K562 (cell line): ENCODE measurements around the gene CDADC1. TPM values are rescaled to one million over a fixed set of nuclear protein-coding genes. Genes with fewer than 3 reads are reported as not detected.

Source experiments
- ATAC-seq: fragments of 200-7000 bp; cut with Tn5 transposase; 3 replicates; pipeline ENCODE4 v1.9.1; 2020; ENCODE audit warnings: moderate library complexity
- BruUV-seq: library from RNA; stranded (reverse); fragments of 400-500 nt; replicated peaks from 2 replicates; lab custom pipeline; 2021; lab: Mats Ljungman, UMichigan
- CTCF ChIA-PET: fragments of 300-600 bp; formaldehyde crosslinking; extraction: SDS; loops from one replicate; lab custom pipeline; 2021; ENCODE audit warnings: low intra/inter-chr PET ratio; lab: Yijun Ruan, JAX
- POLR2A ChIA-PET: fragments of 300-600, 350-650 bp; sonication (Branson Sonifier 250); formaldehyde crosslinking; extraction: SDS; loops from one replicate; lab custom pipeline; 2021; ENCODE audit warnings: antibody characterized with exemption, inconsistent platforms; lab: Yijun Ruan, JAX
- DNase-seq, 4 experiments: peaks; one replicate each; pipeline versions ENCODE4 v3.0.0 to v3.0.0-alpha.2; 2011 to 2018; ENCODE audit warnings: low spot score in 3 of 4, mixed read lengths in 3 of 4; ENCODE audit errors: extremely low read depth in 1 of 4
- FAIRE-seq: peaks from 2 replicates; lab custom pipeline; 2011; peaks lifted over from hg19 to GRCh38; lab: Jason Lieb, UNC
- H2AFZ ChIP-seq: 2 replicates; pipeline ENCODE4 v1.6.0; 2011; ENCODE audit warnings: low read depth, low read length, control low read depth, inconsistent platforms
- H3K27ac ChIP-seq: fragments of 200-600 bp; 3 replicates; pipeline ENCODE4 v1.8.0; 2011; ENCODE audit warnings: low read depth, mild to moderate bottlenecking, control low read depth, inconsistent platforms, low read length, moderate library complexity, mixed read lengths; ENCODE audit errors: extremely low read depth
- H3K27me3 ChIP-seq, 2 experiments: fragments of 300-600 bp in 1 of 2; 2 replicates in 1 of 2; 3 replicates in 1 of 2; pipeline versions ENCODE4 v1.6.0 to v1.8.0; 2011; ENCODE audit warnings: inconsistent platforms in 2 of 2, low read length in 2 of 2, mild to moderate bottlenecking in 1 of 2, mixed read lengths in 1 of 2, moderate library complexity in 1 of 2; ENCODE audit not compliant: control insufficient read depth in 2 of 2, insufficient read depth in 2 of 2
- H3K36me3 ChIP-seq: fragments of 300-600 bp; 3 replicates; pipeline ENCODE4 v1.8.0; 2011; ENCODE audit warnings: mild to moderate bottlenecking, low read length, inconsistent platforms; ENCODE audit not compliant: control insufficient read depth, insufficient read depth
- H3K4me1 ChIP-seq, 2 experiments: fragments of 200-600 bp in 1 of 2; replicated peaks in 1 of 2; 2 replicates in 1 of 2; 3 replicates in 1 of 2; pipeline versions ENCODE4 v1.5.1 to v1.8.0; 2011; ENCODE audit warnings: inconsistent platforms in 2 of 2, low read length in 2 of 2, mild to moderate bottlenecking in 1 of 2, mixed read lengths in 1 of 2, moderate library complexity in 1 of 2; ENCODE audit not compliant: control insufficient read depth in 2 of 2, insufficient read depth in 2 of 2
- H3K4me2 ChIP-seq: 2 replicates; pipeline ENCODE4 v1.6.1; 2011; ENCODE audit warnings: low read length, control low read depth, inconsistent platforms, mixed read lengths; ENCODE audit not compliant: insufficient read depth
- H3K4me3 ChIP-seq: fragments of 200-600 bp; sonication (generic), shearing (Covaris generic); 2 replicates; pipeline ENCODE4 v1.5.1; 2016; ENCODE audit warnings: control low read depth, inconsistent platforms
- H3K79me2 ChIP-seq: fragments of 200-600 bp; 3 replicates; pipeline ENCODE4 v1.8.0; 2011; ENCODE audit warnings: low read length, inconsistent platforms; ENCODE audit not compliant: control insufficient read depth, insufficient read depth
- H3K9ac ChIP-seq, 2 experiments: 2 replicates each; pipeline versions ENCODE4 v1.6.0 to v1.6.1; 2011; ENCODE audit warnings: low read depth in 2 of 2, low read length in 2 of 2, control low read depth in 1 of 2, inconsistent platforms in 1 of 2, mild to moderate bottlenecking in 1 of 2, mixed read lengths in 1 of 2; ENCODE audit not compliant: insufficient read depth in 1 of 2
- H3K9me1 ChIP-seq: one replicate; pipeline ENCODE4 v1.6.0; 2011; ENCODE audit warnings: inconsistent platforms, mild to moderate bottlenecking, low read length, moderate library complexity; ENCODE audit not compliant: control insufficient read depth, insufficient read depth
- H3K9me3 ChIP-seq: replicated peaks from 2 replicates; pipeline ENCODE4 v1.5.1; 2011; ENCODE audit warnings: low read depth, low read length, inconsistent platforms; ENCODE audit not compliant: control insufficient read depth, insufficient read depth
- H4K20me1 ChIP-seq: replicated peaks from 2 replicates; pipeline ENCODE4 v1.6.1; 2011; ENCODE audit warnings: low read length, inconsistent platforms, mixed read lengths; ENCODE audit not compliant: control insufficient read depth, insufficient read depth
- CTCF ChIP-seq, 3 experiments: IDR thresholded peaks in 2 of 3; conservative IDR thresholded peaks in 1 of 3; 2 replicates each; pipeline ENCODE4 v1.5.1; 2011 to 2012; ENCODE audit warnings: low read length in 3 of 3, mild to moderate bottlenecking in 3 of 3, control low read depth in 2 of 3, improper control_type of control experiment in 1 of 3, inconsistent platforms in 1 of 3, low read depth in 1 of 3, mixed read lengths in 1 of 3, moderate library complexity in 1 of 3; ENCODE audit not compliant: insufficient read depth in 2 of 3
- PBX2 ChIP-seq, 2 experiments: IDR thresholded peaks in 1 of 2; conservative IDR thresholded peaks in 1 of 2; 2 replicates each; pipeline ENCODE4 v1.6.1; 2016; ENCODE audit warnings: low read depth in 2 of 2, mild to moderate bottlenecking in 1 of 2, missing compliant biosample characterization in 1 of 2, missing genetic modification characterization in 1 of 2, moderate library complexity in 1 of 2
- RAD21 ChIP-seq, 2 experiments: fragments of 250-450 bp in 1 of 2; fragments of 450-650 bp in 1 of 2; sonication (Bioruptor Pico) in 1 of 2; formaldehyde crosslinking in 1 of 2; IDR thresholded peaks in 1 of 2; conservative IDR thresholded peaks in 1 of 2; 2 replicates each; pipeline versions ENCODE4 v1.4.0 to v1.8.0; 2020 to 2022; ENCODE audit warnings: mild to moderate bottlenecking in 2 of 2, moderate library complexity in 1 of 2
- WGBS: fragments of 100-300 bp; shearing (Covaris generic); methylation state at CpG from one replicate; pipeline ENCODE4 v1.1.6; 2016; ENCODE audit warnings: low coverage, mixed read lengths; ENCODE audit not compliant: insufficient coverage; ENCODE audit errors: missing lambda C conversion rate; 5-methylcytosine and 5-hydroxymethylcytosine counted together
- in situ Hi-C: fragments of 300-500 bp; cut with MboI; formaldehyde crosslinking; loops from 4 replicates; pipeline ENCODE4 v1.15.0; 2018; ENCODE audit warnings: inconsistent platforms, mixed read lengths
- intact Hi-C: fragments of 100-400 bp; cut with micrococcal nuclease; formaldehyde crosslinking; loops from 2 replicates; pipeline ENCODE4 v1.14.2; 2022
- polyA plus RNA-seq, 8 experiments: library from polyadenylated mRNA; depleted of rRNA in 4 of 8; stranded (reverse) in 5 of 8; unstranded in 3 of 8; fragments of >200 nt; fragmentation: Nextera tagmentation in 2 of 8; fragmentation: Illumina TruSeq in 1 of 8; extraction: Ambion mirVana in 2 of 8; extraction: Trizol in 1 of 8; gene quantifications; 2 replicates each; pipeline versions ENCODE4 v1.2.1 to v1.2.3, GENCODE V29; 2011 to 2014; ENCODE audit warnings: inconsistent platforms in 1 of 8, missing spikeins in 1 of 8
- total RNA-seq, 7 experiments: library from RNA; depleted of rRNA in 6 of 7; stranded (reverse); fragments of >200 nt in 6 of 7; fragmentation: Illumina TruSeq in 2 of 7; extraction: Trizol in 2 of 7; gene quantifications; 2 replicates each; pipeline versions ENCODE4 v1.2.1 to v1.2.3, GENCODE V29; 2011 to 2021; ENCODE audit warnings: low replicate concordance in 1 of 7

The CDADC1 gene
- total and polyA plus RNA-seq, 9 of the 15 experiments (the other 6 are each of a cell fraction or from before 2014, with no cell fraction given), result 4.1 to 11.8 (median 6.3) TPM

DNA sequence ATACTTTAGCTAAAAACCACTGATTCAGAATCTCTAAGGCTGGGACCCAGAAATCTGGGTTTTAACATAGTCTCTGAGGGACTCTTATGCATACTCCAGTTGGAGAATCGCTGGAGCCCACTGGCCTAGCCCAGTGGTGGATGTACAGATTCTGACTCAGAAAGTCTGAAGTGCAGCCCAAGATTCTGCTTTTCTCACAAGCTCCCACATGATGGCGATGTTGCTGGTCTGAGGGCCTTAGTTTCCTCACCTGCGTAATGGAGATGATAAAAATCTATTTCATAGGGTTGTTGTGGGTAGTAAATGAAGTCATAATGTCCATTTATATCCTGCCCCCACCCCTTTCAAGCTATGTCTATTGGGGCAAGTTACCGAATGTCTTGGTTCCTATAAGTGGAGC lies 7.7 kb upstream of the CDADC1 start:
- intact Hi-C loops, result no loop called here
- Histone ChIP-seq H3K27me3 (no peaks in the 10 kb centered on the region), H3K9me1 (no peaks in the 10 kb centered on the region), H3K4me3 (no peak overlapping the region), H3K4me1 (no peaks in the 10 kb centered on the region), H4K20me1 (no peaks in the 10 kb centered on the region), H3K9ac (no peak overlapping the region), H3K36me3 (no peaks in the 10 kb centered on the region), H3K27ac (no peak overlapping the region)
- CTCF ChIA-PET, result interaction anchor here (0.6 kb wide), 1 partner anchor 123 kb away, joined by 5 read pairs; no protein-coding TSS in a partner anchor
- peak in 1 of 4 experiments; percentile 30 for DNase-seq
- POLR2A ChIA-PET, result no interaction called here
- peak; percentile 87 for FAIRE-seq
- TF ChIP-seq PBX2 (CRISPR knock-in tag; IDR thresholded peaks at IDR 0.05; ENCODE audit: low read depth) (no peak), PBX2 (tag; conservative IDR thresholded peaks at IDR 0.05; ENCODE audit: low read depth) (no peak), CTCF (IDR thresholded peaks at IDR 0.05 in 2 of 3, conservative IDR thresholded peaks at IDR 0.05 in 1 of 3; ENCODE audit: insufficient read depth in 2 of 3, low read depth in 1 of 3, low read length in 3 of 3) (peak; percentile 46 to 53 (median 49); a peak in 5 of 6 replicates), RAD21 (CRISPR knock-in tag; conservative IDR thresholded peaks at IDR 0.05 in 1 of 2, IDR thresholded peaks at IDR 0.05 in 1 of 2) (peak in 1 of 2 experiments; percentile 36; a peak in 2 of 4 replicates)
- TF ChIP-seq, all 486 proteins: peak for 2
- ATAC-seq, result peak; percentile 81
- WGBS, result 5% methylated on average over 4 of the region's 4 CpGs
- BruUV-seq, result no TSS peak
- no peak overlapping the region for H2AFZ ChIP-seq
- H3K9me3 ChIP-seq, result no peaks in the 10 kb centered on the region
- no peaks in the 10 kb centered on the region for H3K79me2 ChIP-seq
- no peak overlapping the region for H3K4me2 ChIP-seq
- in situ Hi-C loops, result no loop called here
